ENCODE measurements around the gene WSCD1.

WSCD1 gene

DNA sequence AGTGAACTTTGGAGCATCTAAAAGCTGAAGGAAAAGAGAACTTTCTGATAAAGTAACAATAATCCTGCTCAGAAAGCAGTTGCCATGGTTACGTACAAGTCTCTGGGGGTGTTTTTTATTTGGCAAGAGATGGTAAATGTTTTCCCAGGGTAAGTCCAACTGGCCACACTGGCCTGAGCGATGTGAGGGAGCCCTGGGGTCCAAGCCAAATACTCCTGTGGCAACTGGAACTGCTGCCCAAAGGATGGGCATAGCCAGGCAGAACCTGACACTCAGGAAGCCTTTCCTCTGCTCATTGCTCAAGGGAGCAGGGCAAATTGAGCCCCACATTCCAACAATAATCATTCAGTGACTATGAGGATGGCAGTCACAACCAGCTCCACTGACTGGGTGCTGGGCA lies 26.8 kb upstream of the WSCD1 start:
- H3K4me1 ChIP-seq (ENCODE audit: insufficient read depth, low read length): no peaks in the 10 kb centered on the region
- WGBS: 95% methylated on average over 2 of the region's 2 CpGs
- H3K9me3 ChIP-seq (ENCODE audit: insufficient read depth, low read depth, low read length): peaks cover 7% of the 10 kb centered on the region; the same call in 1 of the 2 replicates

DNA sequence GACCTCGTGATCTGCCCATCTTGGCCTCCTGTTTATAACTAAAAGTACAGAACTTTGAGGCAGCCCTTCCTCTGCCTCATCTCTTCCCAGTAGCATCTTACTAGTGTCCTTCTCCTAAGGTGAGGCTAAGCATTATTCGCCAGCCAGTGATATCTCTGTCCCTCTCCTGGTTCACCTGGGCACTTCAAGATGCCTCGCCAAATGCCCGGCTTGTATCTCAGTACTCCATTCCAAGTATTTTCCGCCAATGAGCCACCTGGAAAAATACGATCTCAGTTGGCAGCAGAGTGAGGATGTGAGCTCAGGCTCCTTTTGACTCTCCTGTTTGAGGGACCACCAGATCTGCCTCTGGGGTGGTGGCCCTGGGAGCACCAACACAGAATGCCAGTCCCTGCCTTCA lies 25.9 kb upstream of the WSCD1 start:
- WGBS: 95% methylated on average over 6 of the region's 6 CpGs
- no peak overlapping the region for H3K9ac ChIP-seq (ENCODE audit: low read depth, low read length)
- H3K4me3 ChIP-seq (ENCODE audit: low read length): no peak overlapping the region
- H3K36me3 ChIP-seq (ENCODE audit: insufficient read depth, low read length): no peaks in the 10 kb centered on the region
- peaks cover 5% of the 10 kb centered on the region; the same call in 1 of the 2 replicates for H3K9me3 ChIP-seq (ENCODE audit: insufficient read depth, low read depth, low read length)
- H3K27me3 ChIP-seq (ENCODE audit: insufficient read depth, low read length): no peaks in the 10 kb centered on the region
- no peaks in the 10 kb centered on the region for H3K4me1 ChIP-seq (ENCODE audit: insufficient read depth, low read length)
- H3K27ac ChIP-seq (ENCODE audit: low read depth, low read length): no peak overlapping the region

More for the DNA sequence above, 26.8 kb upstream of the WSCD1 start:
- H3K9ac ChIP-seq (ENCODE audit: low read depth, low read length): no peak overlapping the region
- H3K36me3 ChIP-seq (ENCODE audit: insufficient read depth, low read length): no peaks in the 10 kb centered on the region
- H3K27ac ChIP-seq (ENCODE audit: low read depth, low read length): no peak overlapping the region
- no peaks in the 10 kb centered on the region for H3K27me3 ChIP-seq (ENCODE audit: insufficient read depth, low read length)
- no peak overlapping the region for H3K4me3 ChIP-seq (ENCODE audit: low read length)

- H3K9me3 ChIP-seq (ENCODE audit: insufficient read depth, low read depth, low read length): no peaks in the 10 kb centered on the region
- H3K27ac ChIP-seq (ENCODE audit: low read depth, low read length): no peak overlapping the region
- no peaks in the 10 kb centered on the region for H3K36me3 ChIP-seq (ENCODE audit: insufficient read depth, low read length)
- 96% methylated on average over 6 of the region's 6 CpGs for WGBS
- no peak overlapping the region for H3K4me3 ChIP-seq (ENCODE audit: low read length)
- H3K9ac ChIP-seq (ENCODE audit: low read depth, low read length): no peak overlapping the region
- no peaks in the 10 kb centered on the region for H3K27me3 ChIP-seq (ENCODE audit: insufficient read depth, low read length)
- H3K4me1 ChIP-seq (ENCODE audit: insufficient read depth, low read length): no peaks in the 10 kb centered on the region
Observed at GRCh38 chr17:6045621-6046357, 24.4 kb upstream of the WSCD1 start.

DNA sequence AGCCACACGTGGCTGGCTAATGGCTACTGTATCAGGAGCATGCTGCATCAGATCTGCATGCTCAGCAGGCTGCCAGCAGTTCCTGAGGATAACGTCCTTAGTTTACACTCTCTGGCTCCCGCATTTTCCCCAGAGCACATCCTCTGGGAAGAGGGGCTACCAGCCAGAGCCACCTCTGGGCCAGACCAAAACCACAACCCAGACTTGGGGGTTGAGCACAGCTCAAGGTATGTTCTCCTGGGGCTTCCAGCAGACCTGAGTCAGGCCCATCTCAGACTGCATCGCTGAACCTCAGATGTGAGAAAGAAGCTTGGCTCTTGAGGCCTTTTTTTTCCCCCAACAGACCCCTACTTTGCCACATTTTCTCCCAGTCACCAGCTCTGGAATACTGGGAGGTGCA lies 23.7 kb upstream of the WSCD1 start:
- WGBS: 60% methylated on average over 4 of the region's 4 CpGs
- H3K4me3 ChIP-seq (ENCODE audit: low read length): no peak overlapping the region
- no peaks in the 10 kb centered on the region for H3K4me1 ChIP-seq (ENCODE audit: insufficient read depth, low read length)
- no peak overlapping the region for H3K9ac ChIP-seq (ENCODE audit: low read depth, low read length)
- no peaks in the 10 kb centered on the region for H3K36me3 ChIP-seq (ENCODE audit: insufficient read depth, low read length)
- no peaks in the 10 kb centered on the region for H3K27me3 ChIP-seq (ENCODE audit: insufficient read depth, low read length)
- H3K9me3 ChIP-seq (ENCODE audit: insufficient read depth, low read depth, low read length): no peaks in the 10 kb centered on the region
- no peak overlapping the region for H3K27ac ChIP-seq (ENCODE audit: low read depth, low read length)

DNA sequence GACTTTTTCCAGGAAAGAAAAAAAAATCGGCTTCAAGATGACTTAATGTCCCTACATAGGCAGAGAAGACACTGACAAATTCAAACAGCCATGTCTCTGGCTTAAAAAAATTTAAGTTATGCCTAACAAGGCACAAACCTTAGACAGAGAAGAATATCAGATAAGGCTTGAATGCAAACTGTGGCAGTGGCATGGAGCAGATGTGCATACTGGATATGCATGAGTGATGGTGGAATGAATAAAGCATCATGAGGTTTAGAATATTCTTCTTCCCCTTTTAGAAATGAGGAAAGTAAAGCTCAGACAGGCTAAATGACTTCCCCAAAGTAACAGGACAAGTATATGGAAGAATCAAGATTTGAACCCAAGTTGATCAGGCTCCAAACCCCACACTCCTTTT lies 23.2 kb upstream of the WSCD1 start:
- Histone ChIP-seq H3K9me3 (ENCODE audit: insufficient read depth, low read depth, low read length) (no peaks in the 10 kb centered on the region), H3K9ac (ENCODE audit: low read depth, low read length) (no peak overlapping the region), H3K4me3 (ENCODE audit: low read length) (no peak overlapping the region), H3K4me1 (ENCODE audit: insufficient read depth, low read length) (no peaks in the 10 kb centered on the region), H3K27ac (ENCODE audit: low read depth, low read length) (no peak overlapping the region), H3K27me3 (ENCODE audit: insufficient read depth, low read length) (no peaks in the 10 kb centered on the region), H3K36me3 (ENCODE audit: insufficient read depth, low read length) (no peaks in the 10 kb centered on the region)
- WGBS: 85% methylated on average over 1 of the region's 1 CpG

DNA sequence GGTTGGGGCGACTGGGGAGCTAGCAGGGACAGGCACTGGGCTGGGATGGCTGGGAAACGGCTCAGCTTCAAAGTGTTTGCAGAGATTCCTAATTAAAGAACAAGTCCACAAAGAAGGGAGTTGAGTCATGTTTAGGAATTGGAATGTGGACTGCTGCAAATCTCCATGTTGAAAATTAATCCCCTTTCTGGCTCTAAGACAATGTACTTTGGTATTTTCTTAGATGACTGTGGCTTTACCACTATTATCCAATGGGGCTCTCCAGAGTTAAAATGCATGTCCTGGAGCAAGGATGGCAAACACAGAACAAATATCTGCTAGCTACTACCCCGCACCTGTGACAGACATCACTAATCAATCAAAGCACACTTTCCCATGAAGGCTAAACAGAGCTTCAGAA lies 22.2 kb upstream of the WSCD1 start:
- H3K27ac ChIP-seq (ENCODE audit: low read depth, low read length): no peak overlapping the region
- WGBS: 90% methylated on average over 3 of the region's 3 CpGs

DNA sequence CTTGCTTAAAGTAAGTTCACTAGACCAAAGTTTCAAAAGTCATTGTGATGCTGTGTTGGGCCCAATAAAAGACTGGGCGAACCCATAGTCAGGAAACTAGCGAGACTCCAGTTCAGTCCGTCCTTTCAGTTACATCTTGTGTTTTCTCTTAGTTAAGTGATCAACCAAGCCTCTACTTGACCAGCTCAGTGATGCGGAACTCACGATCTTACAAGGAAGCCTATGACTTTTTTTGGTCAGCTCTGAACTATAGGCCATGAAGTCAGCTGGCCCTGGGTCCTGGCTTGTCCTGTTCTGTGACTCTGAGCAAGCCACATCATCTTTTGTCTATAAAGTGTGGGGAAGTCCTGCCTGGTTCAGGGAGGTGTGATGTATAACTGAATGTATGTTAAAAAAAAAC lies 21.7 kb upstream of the WSCD1 start:
- H3K36me3 ChIP-seq (ENCODE audit: insufficient read depth, low read length): no peaks in the 10 kb centered on the region
- no peaks in the 10 kb centered on the region for H3K27me3 ChIP-seq (ENCODE audit: insufficient read depth, low read length)
- H3K4me1 ChIP-seq (ENCODE audit: insufficient read depth, low read length): no peaks in the 10 kb centered on the region
- no peak overlapping the region for H3K9ac ChIP-seq (ENCODE audit: low read depth, low read length)
- H3K9me3 ChIP-seq (ENCODE audit: insufficient read depth, low read depth, low read length): no peaks in the 10 kb centered on the region
- no peak overlapping the region for H3K4me3 ChIP-seq (ENCODE audit: low read length)
- no peak overlapping the region for H3K27ac ChIP-seq (ENCODE audit: low read depth, low read length)
- WGBS: 94% methylated on average over 5 of the region's 5 CpGs

More for the DNA sequence above, 22.2 kb upstream of the WSCD1 start:
- H3K9me3 ChIP-seq (ENCODE audit: insufficient read depth, low read depth, low read length): no peaks in the 10 kb centered on the region
- H3K4me3 ChIP-seq (ENCODE audit: low read length): no peak overlapping the region
- no peaks in the 10 kb centered on the region for H3K27me3 ChIP-seq (ENCODE audit: insufficient read depth, low read length)
- H3K9ac ChIP-seq (ENCODE audit: low read depth, low read length): no peak overlapping the region
- H3K36me3 ChIP-seq (ENCODE audit: insufficient read depth, low read length): no peaks in the 10 kb centered on the region
- no peaks in the 10 kb centered on the region for H3K4me1 ChIP-seq (ENCODE audit: insufficient read depth, low read length)

- no peak overlapping the region for H3K27ac ChIP-seq (ENCODE audit: low read depth, low read length)
- H3K9me3 ChIP-seq (ENCODE audit: insufficient read depth, low read depth, low read length): no peaks in the 10 kb centered on the region
- H3K27me3 ChIP-seq (ENCODE audit: insufficient read depth, low read length): no peaks in the 10 kb centered on the region
- H3K4me1 ChIP-seq (ENCODE audit: insufficient read depth, low read length): no peaks in the 10 kb centered on the region
- H3K4me3 ChIP-seq (ENCODE audit: low read length): no peak overlapping the region
- H3K9ac ChIP-seq (ENCODE audit: low read depth, low read length): no peak overlapping the region
- no peaks in the 10 kb centered on the region for H3K36me3 ChIP-seq (ENCODE audit: insufficient read depth, low read length)
- WGBS: 86% methylated on average over 3 of the region's 3 CpGs
Observed at GRCh38 chr17:6052926-6053325, 17.3 kb upstream of the WSCD1 start.

DNA sequence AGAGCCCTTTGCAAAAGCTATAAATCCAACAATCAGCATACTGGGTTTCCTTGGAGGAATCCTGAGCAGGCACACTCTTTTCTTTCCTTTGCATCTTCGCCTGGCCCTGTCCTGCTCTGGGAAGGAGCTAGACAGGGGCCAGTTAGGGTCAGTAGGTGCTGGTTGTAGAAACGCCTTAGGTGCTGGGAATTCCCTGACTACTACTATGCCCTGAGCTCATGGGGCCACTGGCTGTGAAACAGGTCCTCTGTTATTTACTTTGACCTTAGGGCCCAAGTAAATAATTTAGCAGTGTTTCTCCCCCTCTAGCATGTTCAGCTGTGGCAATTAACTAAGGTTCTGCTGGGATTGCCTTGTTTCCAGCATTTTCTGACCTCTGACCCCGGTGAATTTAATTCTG lies 15.8 kb upstream of the WSCD1 start:
- Histone ChIP-seq H3K36me3 (ENCODE audit: insufficient read depth, low read length) (no peaks in the 10 kb centered on the region), H3K27ac (ENCODE audit: low read depth, low read length) (no peak overlapping the region), H3K4me3 (ENCODE audit: low read length) (no peak overlapping the region), H3K27me3 (ENCODE audit: insufficient read depth, low read length) (no peaks in the 10 kb centered on the region), H3K4me1 (ENCODE audit: insufficient read depth, low read length) (no peaks in the 10 kb centered on the region), H3K9me3 (ENCODE audit: insufficient read depth, low read depth, low read length) (no peaks in the 10 kb centered on the region), H3K9ac (ENCODE audit: low read depth, low read length) (no peak overlapping the region)
- WGBS: 88% methylated on average over 3 of the region's 3 CpGs

DNA sequence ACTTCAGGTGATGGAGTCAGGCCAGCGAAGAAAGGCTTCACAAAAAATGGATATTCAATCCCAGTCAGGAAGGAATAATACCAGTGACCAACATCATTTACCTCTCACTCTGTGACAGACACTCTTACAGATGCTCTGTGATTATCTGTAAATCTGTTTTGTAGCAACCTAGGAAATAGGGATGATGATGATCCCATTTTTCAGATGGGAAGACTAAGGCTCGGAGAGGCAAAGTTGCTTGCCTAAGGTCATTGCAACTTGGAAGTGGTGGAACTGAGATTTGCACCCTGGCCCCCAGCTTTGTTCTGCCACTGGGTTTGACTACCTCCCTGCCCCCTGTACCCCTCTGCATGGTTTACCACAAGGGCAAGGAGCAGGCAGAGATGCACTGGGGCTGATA lies 14.1 kb upstream of the WSCD1 start:
- Histone ChIP-seq H3K9me3 (ENCODE audit: insufficient read depth, low read depth, low read length) (no peaks in the 10 kb centered on the region), H3K36me3 (ENCODE audit: insufficient read depth, low read length) (no peaks in the 10 kb centered on the region), H3K4me3 (ENCODE audit: low read length) (no peak overlapping the region), H3K27ac (ENCODE audit: low read depth, low read length) (no peak overlapping the region), H3K27me3 (ENCODE audit: insufficient read depth, low read length) (no peaks in the 10 kb centered on the region), H3K4me1 (ENCODE audit: insufficient read depth, low read length) (no peaks in the 10 kb centered on the region), H3K9ac (ENCODE audit: low read depth, low read length) (no peak overlapping the region)
- 96% methylated on average over 2 of the region's 2 CpGs for WGBS

- H3K9ac ChIP-seq (ENCODE audit: low read depth, low read length): no peak overlapping the region
- no peak overlapping the region for H3K27ac ChIP-seq (ENCODE audit: low read depth, low read length)
- H3K36me3 ChIP-seq (ENCODE audit: insufficient read depth, low read length): no peaks in the 10 kb centered on the region
- H3K9me3 ChIP-seq (ENCODE audit: insufficient read depth, low read depth, low read length): no peaks in the 10 kb centered on the region
- H3K27me3 ChIP-seq (ENCODE audit: insufficient read depth, low read length): no peaks in the 10 kb centered on the region
- H3K4me1 ChIP-seq (ENCODE audit: insufficient read depth, low read length): no peaks in the 10 kb centered on the region
- WGBS: 90% methylated on average over 8 of the region's 8 CpGs
- no peak overlapping the region for H3K4me3 ChIP-seq (ENCODE audit: low read length)
Observed at GRCh38 chr17:6057562-6057961, 12.6 kb upstream of the WSCD1 start.

DNA sequence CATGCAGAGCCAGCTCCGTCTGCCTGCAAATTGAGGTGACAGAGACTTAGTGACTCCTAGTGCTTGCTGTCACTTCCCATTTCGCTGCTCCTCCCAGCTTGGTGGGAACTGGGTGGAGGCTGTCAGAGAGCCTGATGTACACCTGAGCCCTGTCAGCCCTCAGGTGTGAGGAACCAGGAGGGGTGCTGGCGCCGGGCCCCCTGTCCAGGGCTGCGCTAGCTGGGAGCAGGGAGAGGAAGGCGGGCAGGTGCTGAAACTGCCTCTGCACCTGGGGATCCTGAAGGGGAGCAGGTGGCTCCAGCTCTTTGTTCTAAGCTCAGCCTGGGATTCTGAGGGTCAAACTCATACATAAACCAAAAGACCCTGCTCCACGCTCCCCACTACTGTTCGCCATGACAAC lies 10.8 kb upstream of the WSCD1 start:
- no peaks in the 10 kb centered on the region for H3K36me3 ChIP-seq (ENCODE audit: insufficient read depth, low read length)
- H3K27ac ChIP-seq (ENCODE audit: low read depth, low read length): no peak overlapping the region
- WGBS: 95% methylated on average over 8 of the region's 8 CpGs
- no peak overlapping the region for H3K4me3 ChIP-seq (ENCODE audit: low read length)
- no peaks in the 10 kb centered on the region for H3K4me1 ChIP-seq (ENCODE audit: insufficient read depth, low read length)
- H3K9me3 ChIP-seq (ENCODE audit: insufficient read depth, low read depth, low read length): no peaks in the 10 kb centered on the region
- H3K9ac ChIP-seq (ENCODE audit: low read depth, low read length): no peak overlapping the region
- no peaks in the 10 kb centered on the region for H3K27me3 ChIP-seq (ENCODE audit: insufficient read depth, low read length)

All from HUES64 (cell line).